ENCODE results near the gene IER3.
"Not testable (repeated sequence)": the region's sequence is repeated elsewhere in the genome, so short reads cannot be mapped to it uniquely, and the experiment has no call there.

Gene IER3

GRCh38 chr6:30767944-30768301 lies 23.6 kb upstream of the IER3 start:
- DNase-seq: no peak

GRCh38 chr6:30767158-30767943 lies 23.0 kb upstream of the IER3 start:
- DNase-seq: no peak

- no peak for DNase-seq
Observed at GRCh38 chr6:30766461-30767157, 22.3 kb upstream of the IER3 start.

GRCh38 chr6:30765495-30765894 lies 21.1 kb upstream of the IER3 start:
- not testable (repeated sequence) for DNase-seq

GRCh38 chr6:30764490-30765043 lies 20.2 kb upstream of the IER3 start:
- not testable (repeated sequence) for DNase-seq

- no peak for DNase-seq
Observed at GRCh38 chr6:30763618-30764489, 19.5 kb upstream of the IER3 start.

- DNase-seq: no peak
Observed at GRCh38 chr6:30763155-30763617, 18.8 kb upstream of the IER3 start.

- no peak for DNase-seq
Observed at GRCh38 chr6:30761791-30762429, 17.6 kb upstream of the IER3 start.

GRCh38 chr6:30760549-30760948 lies 16.2 kb upstream of the IER3 start:
- DNase-seq: no peak

GRCh38 chr6:30759575-30760239 lies 15.4 kb upstream of the IER3 start:
- DNase-seq: no peak

GRCh38 chr6:30757261-30757904 lies 13.0 kb upstream of the IER3 start:
- no peak for DNase-seq

- not testable (repeated sequence) for DNase-seq
Observed at GRCh38 chr6:30756405-30757003, 12.2 kb upstream of the IER3 start.

- DNase-seq: peak; percentile 32
Observed at GRCh38 chr6:30754631-30755030, 10.3 kb upstream of the IER3 start.

GRCh38 chr6:30752157-30752927 lies 8.0 kb upstream of the IER3 start:
- peak; percentile 99 for DNase-seq

GRCh38 chr6:30750379-30750668 lies 6.0 kb upstream of the IER3 start:
- peak; percentile 47 for DNase-seq

GRCh38 chr6:30749554-30750378 lies 5.4 kb upstream of the IER3 start:
- no peak for DNase-seq

GRCh38 chr6:30748851-30749540 lies 4.6 kb upstream of the IER3 start:
- no peak for DNase-seq

GRCh38 chr6:30747902-30748769 lies 3.8 kb upstream of the IER3 start:
- DNase-seq: no peak
